ENCODE measurements around the gene PCNX1.

Gene PCNX1

GRCh38 chr14:71115821-71116567, 208.7 kb downstream of the PCNX1 start:
- TF ChIP-seq, protein P1, sequence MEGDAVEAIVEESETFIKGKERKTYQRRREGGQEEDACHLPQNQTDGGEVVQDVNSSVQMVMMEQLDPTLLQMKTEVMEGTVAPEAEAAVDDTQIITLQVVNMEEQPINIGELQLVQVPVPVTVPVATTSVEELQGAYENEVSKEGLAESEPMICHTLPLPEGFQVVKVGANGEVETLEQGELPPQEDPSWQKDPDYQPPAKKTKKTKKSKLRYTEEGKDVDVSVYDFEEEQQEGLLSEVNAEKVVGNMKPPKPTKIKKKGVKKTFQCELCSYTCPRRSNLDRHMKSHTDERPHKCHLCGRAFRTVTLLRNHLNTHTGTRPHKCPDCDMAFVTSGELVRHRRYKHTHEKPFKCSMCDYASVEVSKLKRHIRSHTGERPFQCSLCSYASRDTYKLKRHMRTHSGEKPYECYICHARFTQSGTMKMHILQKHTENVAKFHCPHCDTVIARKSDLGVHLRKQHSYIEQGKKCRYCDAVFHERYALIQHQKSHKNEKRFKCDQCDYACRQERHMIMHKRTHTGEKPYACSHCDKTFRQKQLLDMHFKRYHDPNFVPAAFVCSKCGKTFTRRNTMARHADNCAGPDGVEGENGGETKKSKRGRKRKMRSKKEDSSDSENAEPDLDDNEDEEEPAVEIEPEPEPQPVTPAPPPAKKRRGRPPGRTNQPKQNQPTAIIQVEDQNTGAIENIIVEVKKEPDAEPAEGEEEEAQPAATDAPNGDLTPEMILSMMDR (IDR thresholded peaks at IDR 0.05; ENCODE audit: insufficient read depth, missing control alignments), result no peak
- DNase-seq (ENCODE audit: insufficient read length, low spot score) (no peak), FAIRE-seq (no peak)

- FAIRE-seq (no peak), DNase-seq (ENCODE audit: insufficient read length, low spot score) (no peak)
- TF ChIP-seq, protein P1 (IDR thresholded peaks at IDR 0.05; ENCODE audit: insufficient read depth, missing control alignments), result no peak
Measured at GRCh38 chr14:71116568-71117122, 209.4 kb downstream of the PCNX1 start.

- TF ChIP-seq, protein P1 (IDR thresholded peaks at IDR 0.05; ENCODE audit: insufficient read depth, missing control alignments), result no peak
- FAIRE-seq (no peak), DNase-seq (ENCODE audit: insufficient read length, low spot score) (no peak)
Measured at GRCh38 chr14:71117839-71118743, 210.8 kb downstream of the PCNX1 start.

GRCh38 chr14:71119075-71119474, 211.8 kb downstream of the PCNX1 start:
- DNase-seq (ENCODE audit: insufficient read length, low spot score) (no peak), FAIRE-seq (no peak)
- TF ChIP-seq, protein P1 (IDR thresholded peaks at IDR 0.05; ENCODE audit: insufficient read depth, missing control alignments), result no peak

DNA sequence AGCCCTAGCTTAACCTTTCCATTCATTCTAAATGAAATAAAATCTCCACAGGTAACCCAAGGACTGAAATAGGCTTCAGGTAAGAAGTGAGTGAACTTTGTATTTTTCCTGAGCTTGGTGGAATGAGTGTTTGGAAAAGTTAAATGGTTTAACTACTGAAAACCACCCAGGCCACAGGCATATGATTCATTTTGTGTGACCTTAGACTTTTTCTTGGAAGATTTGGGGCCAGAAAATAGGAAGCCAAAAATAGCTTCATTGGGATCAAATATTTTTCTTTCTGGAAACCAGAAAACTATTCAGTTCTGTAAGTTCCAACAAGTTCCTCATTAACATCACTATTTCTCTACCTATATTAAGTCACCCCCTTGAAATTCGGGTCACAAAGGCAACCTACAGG, 212.6 kb downstream of the PCNX1 start:
- DNase-seq (ENCODE audit: insufficient read length, low spot score) (no peak), FAIRE-seq (no peak)
- TF ChIP-seq, protein P1 (IDR thresholded peaks at IDR 0.05; ENCODE audit: insufficient read depth, missing control alignments), result no peak

DNA sequence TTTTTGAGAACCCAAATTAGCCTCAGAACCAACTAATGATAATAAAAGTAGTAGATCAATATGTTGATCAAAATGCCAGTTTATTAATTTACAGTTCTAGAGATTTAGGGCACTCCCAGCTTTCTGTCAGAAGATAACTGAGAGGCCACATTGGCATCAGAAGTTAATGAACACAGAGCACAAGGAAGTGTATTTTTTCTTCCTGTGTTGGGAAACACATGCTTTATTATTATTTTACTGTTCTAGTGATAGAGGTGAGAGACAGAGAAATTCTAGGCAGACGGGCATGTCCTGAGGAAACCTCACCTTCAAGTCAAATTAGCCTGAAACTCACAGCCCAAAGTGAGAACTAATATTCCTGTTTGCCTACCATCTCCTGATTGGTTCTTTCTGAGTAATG, 213.7 kb downstream of the PCNX1 start:
- DNase-seq (ENCODE audit: insufficient read length, low spot score) (no peak), FAIRE-seq (no peak)
- TF ChIP-seq, protein P1 (IDR thresholded peaks at IDR 0.05; ENCODE audit: insufficient read depth, missing control alignments), result no peak
